Measurements from ENCODE around the gene MYOF. TPM values are rescaled to one million over a fixed set of nuclear protein-coding genes. Genes with fewer than 3 reads are reported as not detected.
A peak's percentile ranks its signal among the peaks of the same experiment; 100 is the strongest.
"Not testable (repeated sequence)": the region's sequence is repeated elsewhere in the genome, so short reads cannot be mapped to it uniquely, and the experiment has no call there.

The MYOF gene
- total RNA-seq, 1 donor from 2014 or later: 141 TPM

GRCh38 chr10:93445097-93445960, 36.8 kb downstream of the MYOF start:
- Histone ChIP-seq H3K4me3 (ENCODE audit: low read depth, low read length) (no peak overlapping the region), H3K27me3 (ENCODE audit: control insufficient read depth, insufficient read depth, low read length) (no peaks in the 10 kb centered on the region), H3K36me3 (ENCODE audit: control insufficient read depth, insufficient read depth, low read length) (peaks cover 1% of the 10 kb centered on the region)
- DNase-seq (ENCODE audit: low read depth): peak; percentile 99
- TF ChIP-seq, protein P1, sequence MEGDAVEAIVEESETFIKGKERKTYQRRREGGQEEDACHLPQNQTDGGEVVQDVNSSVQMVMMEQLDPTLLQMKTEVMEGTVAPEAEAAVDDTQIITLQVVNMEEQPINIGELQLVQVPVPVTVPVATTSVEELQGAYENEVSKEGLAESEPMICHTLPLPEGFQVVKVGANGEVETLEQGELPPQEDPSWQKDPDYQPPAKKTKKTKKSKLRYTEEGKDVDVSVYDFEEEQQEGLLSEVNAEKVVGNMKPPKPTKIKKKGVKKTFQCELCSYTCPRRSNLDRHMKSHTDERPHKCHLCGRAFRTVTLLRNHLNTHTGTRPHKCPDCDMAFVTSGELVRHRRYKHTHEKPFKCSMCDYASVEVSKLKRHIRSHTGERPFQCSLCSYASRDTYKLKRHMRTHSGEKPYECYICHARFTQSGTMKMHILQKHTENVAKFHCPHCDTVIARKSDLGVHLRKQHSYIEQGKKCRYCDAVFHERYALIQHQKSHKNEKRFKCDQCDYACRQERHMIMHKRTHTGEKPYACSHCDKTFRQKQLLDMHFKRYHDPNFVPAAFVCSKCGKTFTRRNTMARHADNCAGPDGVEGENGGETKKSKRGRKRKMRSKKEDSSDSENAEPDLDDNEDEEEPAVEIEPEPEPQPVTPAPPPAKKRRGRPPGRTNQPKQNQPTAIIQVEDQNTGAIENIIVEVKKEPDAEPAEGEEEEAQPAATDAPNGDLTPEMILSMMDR (IDR thresholded peaks at IDR 0.05; ENCODE audit: insufficient read depth, low read length, poor library complexity, severe bottlenecking): no peak

DNA sequence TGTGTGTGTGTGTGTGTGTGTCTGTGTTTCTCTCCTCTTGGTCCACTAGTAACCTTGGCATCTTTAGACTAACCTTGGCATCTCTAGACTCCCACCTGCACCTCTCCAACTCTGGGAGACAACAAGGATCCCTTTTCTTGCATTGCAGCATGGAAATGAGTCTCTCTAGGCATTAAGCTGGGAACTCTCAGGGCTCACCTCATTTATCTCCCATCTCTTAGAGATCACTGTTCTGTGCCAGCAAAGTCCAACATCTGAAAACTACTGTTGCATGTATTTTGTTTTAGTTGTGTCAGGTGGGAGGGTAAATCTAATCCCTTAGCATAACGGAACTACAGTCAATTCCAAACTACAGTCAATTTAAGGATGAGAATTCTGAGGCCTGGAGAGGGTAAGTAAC, 38.7 kb downstream of the MYOF start:
- Histone ChIP-seq H3K4me3 (ENCODE audit: low read depth, low read length) (no peak overlapping the region), H3K27me3 (ENCODE audit: control insufficient read depth, insufficient read depth, low read length) (no peaks in the 10 kb centered on the region), H3K36me3 (ENCODE audit: control insufficient read depth, insufficient read depth, low read length) (peaks cover 1% of the 10 kb centered on the region)
- no peak for DNase-seq (ENCODE audit: low read depth)
- TF ChIP-seq, protein P1 (IDR thresholded peaks at IDR 0.05; ENCODE audit: insufficient read depth, low read length, poor library complexity, severe bottlenecking): no peak

GRCh38 chr10:93442721-93443120, 39.4 kb downstream of the MYOF start:
- H3K4me3 ChIP-seq (ENCODE audit: low read depth, low read length); DNase-seq (ENCODE audit: low read depth); H3K36me3 ChIP-seq (ENCODE audit: control insufficient read depth, insufficient read depth, low read length); H3K27me3 ChIP-seq (ENCODE audit: control insufficient read depth, insufficient read depth, low read length): not testable (repeated sequence)

GRCh38 chr10:93440591-93441091, 41.5 kb downstream of the MYOF start:
- H3K27me3 ChIP-seq (ENCODE audit: control insufficient read depth, insufficient read depth, low read length): no peaks in the 10 kb centered on the region
- H3K36me3 ChIP-seq (ENCODE audit: control insufficient read depth, insufficient read depth, low read length): peaks cover 1% of the 10 kb centered on the region
- no peak overlapping the region for H3K4me3 ChIP-seq (ENCODE audit: low read depth, low read length)
- TF ChIP-seq, protein P1 (IDR thresholded peaks at IDR 0.05; ENCODE audit: insufficient read depth, low read length, poor library complexity, severe bottlenecking): no peak
- DNase-seq (ENCODE audit: low read depth): no peak

GRCh38 chr10:93438613-93439253, 43.4 kb downstream of the MYOF start:
- Histone ChIP-seq H3K27me3 (ENCODE audit: control insufficient read depth, insufficient read depth, low read length) (no peaks in the 10 kb centered on the region), H3K4me3 (ENCODE audit: low read depth, low read length) (no peak overlapping the region), H3K36me3 (ENCODE audit: control insufficient read depth, insufficient read depth, low read length) (peaks cover 1% of the 10 kb centered on the region)
- DNase-seq (ENCODE audit: low read depth): no peak
- TF ChIP-seq, protein P1 (IDR thresholded peaks at IDR 0.05; ENCODE audit: insufficient read depth, low read length, poor library complexity, severe bottlenecking): no peak

DNA sequence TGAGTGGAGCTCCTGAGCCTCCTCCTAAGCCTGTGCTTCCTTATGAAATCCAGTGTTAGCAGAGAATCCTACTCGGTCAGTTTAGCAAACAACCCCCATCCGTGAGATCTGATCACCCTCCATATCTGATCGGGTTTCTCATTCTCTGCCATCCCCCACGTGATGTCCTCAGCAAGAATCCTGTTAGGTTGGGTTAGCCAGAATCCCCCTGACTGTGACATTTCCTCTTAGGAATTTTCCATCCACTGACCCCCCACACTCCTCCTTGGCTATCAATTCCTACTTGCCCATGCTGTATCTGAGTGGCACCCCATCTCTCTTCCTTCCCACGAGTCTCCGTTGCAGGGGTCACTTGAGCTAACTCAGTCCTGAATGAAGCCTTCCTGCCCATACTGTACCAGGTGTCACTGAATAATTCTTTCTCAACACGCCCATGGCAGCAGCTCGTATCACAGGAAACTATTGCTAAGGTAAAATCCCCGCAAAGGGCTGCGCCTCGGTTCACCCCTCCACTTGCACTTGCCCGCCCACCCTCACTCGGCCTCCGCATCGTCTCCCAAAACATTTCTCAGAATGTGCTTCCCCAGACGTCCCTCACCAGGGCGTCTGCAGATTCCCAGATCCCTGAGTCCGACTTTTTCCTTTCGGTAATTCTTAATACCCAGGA, 44.1 kb downstream of the MYOF start:
- H3K36me3 ChIP-seq (ENCODE audit: control insufficient read depth, insufficient read depth, low read length): no peaks in the 10 kb centered on the region
- no peak overlapping the region for H3K4me3 ChIP-seq (ENCODE audit: low read depth, low read length)
- TF ChIP-seq, protein P1 (IDR thresholded peaks at IDR 0.05; ENCODE audit: insufficient read depth, low read length, poor library complexity, severe bottlenecking): no peak
- DNase-seq (ENCODE audit: low read depth): no peak
- H3K27me3 ChIP-seq (ENCODE audit: control insufficient read depth, insufficient read depth, low read length): no peaks in the 10 kb centered on the region

Measured in kidney epithelial cell (primary cell).